K562 (cell line): ENCODE data around the gene NF2. TPM values are rescaled to one million over a fixed set of nuclear protein-coding genes. Genes with fewer than 3 reads are reported as not detected.

Source experiments
- ATAC-seq: fragments of 200-7000 bp; cut with Tn5 transposase; 3 replicates; pipeline ENCODE4 v1.9.1; 2020; ENCODE audit warnings: moderate library complexity
- BruUV-seq: library from RNA; stranded (reverse); fragments of 400-500 nt; replicated peaks from 2 replicates; lab custom pipeline; 2021; lab: Mats Ljungman, UMichigan
- CTCF ChIA-PET: fragments of 300-600 bp; formaldehyde crosslinking; extraction: SDS; loops from one replicate; lab custom pipeline; 2021; ENCODE audit warnings: low intra/inter-chr PET ratio; lab: Yijun Ruan, JAX
- POLR2A ChIA-PET: fragments of 300-600, 350-650 bp; sonication (Branson Sonifier 250); formaldehyde crosslinking; extraction: SDS; loops from one replicate; lab custom pipeline; 2021; ENCODE audit warnings: antibody characterized with exemption, inconsistent platforms; lab: Yijun Ruan, JAX
- DNase-seq, 4 experiments: peaks; one replicate each; pipeline versions ENCODE4 v3.0.0 to v3.0.0-alpha.2; 2011 to 2018; ENCODE audit warnings: low spot score in 3 of 4, mixed read lengths in 3 of 4; ENCODE audit errors: extremely low read depth in 1 of 4
- FAIRE-seq: peaks from 2 replicates; lab custom pipeline; 2011; peaks lifted over from hg19 to GRCh38; lab: Jason Lieb, UNC
- H2AFZ ChIP-seq: 2 replicates; pipeline ENCODE4 v1.6.0; 2011; ENCODE audit warnings: low read depth, low read length, control low read depth, inconsistent platforms
- H3K27ac ChIP-seq: fragments of 200-600 bp; 3 replicates; pipeline ENCODE4 v1.8.0; 2011; ENCODE audit warnings: low read depth, mild to moderate bottlenecking, control low read depth, inconsistent platforms, low read length, moderate library complexity, mixed read lengths; ENCODE audit errors: extremely low read depth
- H3K27me3 ChIP-seq, 2 experiments: fragments of 300-600 bp in 1 of 2; 2 replicates in 1 of 2; 3 replicates in 1 of 2; pipeline versions ENCODE4 v1.6.0 to v1.8.0; 2011; ENCODE audit warnings: inconsistent platforms in 2 of 2, low read length in 2 of 2, mild to moderate bottlenecking in 1 of 2, mixed read lengths in 1 of 2, moderate library complexity in 1 of 2; ENCODE audit not compliant: control insufficient read depth in 2 of 2, insufficient read depth in 2 of 2
- H3K36me3 ChIP-seq: fragments of 300-600 bp; 3 replicates; pipeline ENCODE4 v1.8.0; 2011; ENCODE audit warnings: mild to moderate bottlenecking, low read length, inconsistent platforms; ENCODE audit not compliant: control insufficient read depth, insufficient read depth
- H3K4me1 ChIP-seq, 2 experiments: fragments of 200-600 bp in 1 of 2; replicated peaks in 1 of 2; 2 replicates in 1 of 2; 3 replicates in 1 of 2; pipeline versions ENCODE4 v1.5.1 to v1.8.0; 2011; ENCODE audit warnings: inconsistent platforms in 2 of 2, low read length in 2 of 2, mild to moderate bottlenecking in 1 of 2, mixed read lengths in 1 of 2, moderate library complexity in 1 of 2; ENCODE audit not compliant: control insufficient read depth in 2 of 2, insufficient read depth in 2 of 2
- H3K4me2 ChIP-seq: 2 replicates; pipeline ENCODE4 v1.6.1; 2011; ENCODE audit warnings: low read length, control low read depth, inconsistent platforms, mixed read lengths; ENCODE audit not compliant: insufficient read depth
- H3K4me3 ChIP-seq: fragments of 200-600 bp; sonication (generic), shearing (Covaris generic); 2 replicates; pipeline ENCODE4 v1.5.1; 2016; ENCODE audit warnings: control low read depth, inconsistent platforms
- H3K79me2 ChIP-seq: fragments of 200-600 bp; 3 replicates; pipeline ENCODE4 v1.8.0; 2011; ENCODE audit warnings: low read length, inconsistent platforms; ENCODE audit not compliant: control insufficient read depth, insufficient read depth
- H3K9ac ChIP-seq, 2 experiments: 2 replicates each; pipeline versions ENCODE4 v1.6.0 to v1.6.1; 2011; ENCODE audit warnings: low read depth in 2 of 2, low read length in 2 of 2, control low read depth in 1 of 2, inconsistent platforms in 1 of 2, mild to moderate bottlenecking in 1 of 2, mixed read lengths in 1 of 2; ENCODE audit not compliant: insufficient read depth in 1 of 2
- H3K9me1 ChIP-seq: one replicate; pipeline ENCODE4 v1.6.0; 2011; ENCODE audit warnings: inconsistent platforms, mild to moderate bottlenecking, low read length, moderate library complexity; ENCODE audit not compliant: control insufficient read depth, insufficient read depth
- H3K9me3 ChIP-seq: replicated peaks from 2 replicates; pipeline ENCODE4 v1.5.1; 2011; ENCODE audit warnings: low read depth, low read length, inconsistent platforms; ENCODE audit not compliant: control insufficient read depth, insufficient read depth
- H4K20me1 ChIP-seq: replicated peaks from 2 replicates; pipeline ENCODE4 v1.6.1; 2011; ENCODE audit warnings: low read length, inconsistent platforms, mixed read lengths; ENCODE audit not compliant: control insufficient read depth, insufficient read depth
- BRF1 ChIP-seq: IDR thresholded peaks from 3 replicates; pipeline ENCODE4 v1.6.1; 2011; ENCODE audit warnings: borderline replicate concordance, mild to moderate bottlenecking; ENCODE audit not compliant: insufficient read length; ENCODE audit errors: extremely low read depth
- DMBX1 ChIP-seq: fragments of 250-450 bp; sonication (Bioruptor Pico); IDR thresholded peaks from 2 replicates; pipeline ENCODE4 v1.8.0; 2022; ENCODE audit warnings: inconsistent platforms, mild to moderate bottlenecking, moderate library complexity, borderline replicate concordance
- ETV1 ChIP-seq: fragments of 450-650 bp; conservative IDR thresholded peaks from 2 replicates; pipeline ENCODE4 v1.6.1; 2016; ENCODE audit warnings: missing genetic modification characterization, control low read depth, low read depth, missing compliant biosample characterization
- FOSL1 ChIP-seq: fragments of 200-800 bp; sonication (Bioruptor generic); conservative IDR thresholded peaks from 2 replicates; pipeline ENCODE4 v1.6.1; 2016; ENCODE audit warnings: missing genetic modification characterization, missing compliant biosample characterization
- FOXP1 ChIP-seq: sonication (generic); formaldehyde crosslinking; IDR thresholded peaks from 2 replicates; pipeline ENCODE4 v1.8.0; 2022; ENCODE audit warnings: mild to moderate bottlenecking, missing genetic modification reagents
- MTA3 ChIP-seq: fragments of 450-650 bp; formaldehyde crosslinking; IDR thresholded peaks from 2 replicates; pipeline ENCODE4 v1.6.1; 2017; ENCODE audit warnings: mild to moderate bottlenecking, borderline replicate concordance
- NFE2L1 ChIP-seq: fragments of 450-650 bp; IDR thresholded peaks from 2 replicates; pipeline ENCODE4 v1.6.1; 2016; ENCODE audit warnings: missing genetic modification characterization, low read depth, mild to moderate bottlenecking, missing compliant biosample characterization, moderate library complexity, borderline replicate concordance
- SRSF3 ChIP-seq: fragments of 200-400 bp; formaldehyde crosslinking; IDR thresholded peaks from 2 replicates; pipeline ENCODE4 v1.6.1; 2016; ENCODE audit warnings: mild to moderate bottlenecking, low read length, moderate library complexity; ENCODE audit not compliant: insufficient read depth
- ZNF140 ChIP-seq: fragments of 250-450 bp; sonication (Bioruptor Pico); IDR thresholded peaks from 2 replicates; pipeline ENCODE4 v1.8.0; 2021; ENCODE audit warnings: moderate library complexity, mild to moderate bottlenecking, inconsistent platforms
- WGBS: fragments of 100-300 bp; shearing (Covaris generic); methylation state at CpG from one replicate; pipeline ENCODE4 v1.1.6; 2016; ENCODE audit warnings: low coverage, mixed read lengths; ENCODE audit not compliant: insufficient coverage; ENCODE audit errors: missing lambda C conversion rate; 5-methylcytosine and 5-hydroxymethylcytosine counted together
- in situ Hi-C: fragments of 300-500 bp; cut with MboI; formaldehyde crosslinking; loops from 4 replicates; pipeline ENCODE4 v1.15.0; 2018; ENCODE audit warnings: inconsistent platforms, mixed read lengths
- intact Hi-C: fragments of 100-400 bp; cut with micrococcal nuclease; formaldehyde crosslinking; loops from 2 replicates; pipeline ENCODE4 v1.14.2; 2022
- polyA plus RNA-seq, 8 experiments: library from polyadenylated mRNA; depleted of rRNA in 4 of 8; stranded (reverse) in 5 of 8; unstranded in 3 of 8; fragments of >200 nt; fragmentation: Nextera tagmentation in 2 of 8; fragmentation: Illumina TruSeq in 1 of 8; extraction: Ambion mirVana in 2 of 8; extraction: Trizol in 1 of 8; gene quantifications; 2 replicates each; pipeline versions ENCODE4 v1.2.1 to v1.2.3, GENCODE V29; 2011 to 2014; ENCODE audit warnings: inconsistent platforms in 1 of 8, missing spikeins in 1 of 8
- total RNA-seq, 7 experiments: library from RNA; depleted of rRNA in 6 of 7; stranded (reverse); fragments of >200 nt in 6 of 7; fragmentation: Illumina TruSeq in 2 of 7; extraction: Trizol in 2 of 7; gene quantifications; 2 replicates each; pipeline versions ENCODE4 v1.2.1 to v1.2.3, GENCODE V29; 2011 to 2021; ENCODE audit warnings: low replicate concordance in 1 of 7
- TF ChIP-seq, protein P1 (sequence below): fragments of 250-450 bp; sonication (Bioruptor Pico); IDR thresholded peaks from 2 replicates; pipeline ENCODE4 v1.4.0; 2020
- TF ChIP-seq, protein P2 (sequence below): fragments of 250-450 bp; sonication (Bioruptor Pico); IDR thresholded peaks from 2 replicates; pipeline ENCODE4 v1.4.0; 2020; ENCODE audit warnings: mild to moderate bottlenecking, moderate library complexity, borderline replicate concordance
- TF ChIP-seq, protein P3 (sequence below): fragments of 450-650 bp; formaldehyde crosslinking; IDR thresholded peaks from 2 replicates; pipeline ENCODE4 v1.4.0; 2020; ENCODE audit warnings: mild to moderate bottlenecking, mixed read lengths
- TF ChIP-seq, protein P4 (sequence below): sonication (generic); formaldehyde crosslinking; IDR thresholded peaks from 2 replicates; pipeline ENCODE4 v1.8.1; 2023; ENCODE audit warnings: mild to moderate bottlenecking, missing genetic modification reagents

NF2 gene
- total and polyA plus RNA-seq, 9 of the 15 experiments (the other 6 are each of a cell fraction or from before 2014, with no cell fraction given), result 2.2 to 32.5 (median 15.2) TPM

DNA sequence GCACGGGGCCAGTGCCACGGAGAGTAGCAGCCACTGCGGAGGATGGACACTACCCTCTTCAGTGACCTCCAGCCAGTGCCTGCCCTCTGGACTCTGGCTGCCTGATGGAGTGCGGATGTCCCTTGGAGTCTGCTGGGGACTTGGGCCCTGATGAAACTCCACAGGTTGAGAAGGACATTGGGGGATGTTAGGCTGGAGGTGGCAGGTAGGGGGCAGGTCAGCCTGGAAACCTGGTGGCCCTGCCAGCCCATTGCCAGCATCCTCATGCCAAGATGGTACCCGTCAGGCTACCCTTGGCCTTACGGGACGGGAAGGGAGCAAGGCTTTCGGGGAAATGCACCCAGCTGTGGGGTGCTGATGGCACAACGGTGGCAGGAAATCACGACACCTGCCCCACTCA is 120.3 kb downstream of the NF2 start (continued):
- TF ChIP-seq, protein P1, sequence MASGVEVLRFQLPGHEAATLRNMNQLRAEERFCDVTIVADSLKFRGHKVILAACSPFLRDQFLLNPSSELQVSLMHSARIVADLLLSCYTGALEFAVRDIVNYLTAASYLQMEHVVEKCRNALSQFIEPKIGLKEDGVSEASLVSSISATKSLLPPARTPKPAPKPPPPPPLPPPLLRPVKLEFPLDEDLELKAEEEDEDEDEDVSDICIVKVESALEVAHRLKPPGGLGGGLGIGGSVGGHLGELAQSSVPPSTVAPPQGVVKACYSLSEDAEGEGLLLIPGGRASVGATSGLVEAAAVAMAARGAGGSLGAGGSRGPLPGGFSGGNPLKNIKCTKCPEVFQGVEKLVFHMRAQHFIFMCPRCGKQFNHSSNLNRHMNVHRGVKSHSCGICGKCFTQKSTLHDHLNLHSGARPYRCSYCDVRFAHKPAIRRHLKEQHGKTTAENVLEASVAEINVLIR, result no peak
- TF ChIP-seq MTA3 (no peak), FOSL1 (tag) (no peak), DMBX1 (no peak), ZNF140 (no peak)
- TF ChIP-seq, protein P2, sequence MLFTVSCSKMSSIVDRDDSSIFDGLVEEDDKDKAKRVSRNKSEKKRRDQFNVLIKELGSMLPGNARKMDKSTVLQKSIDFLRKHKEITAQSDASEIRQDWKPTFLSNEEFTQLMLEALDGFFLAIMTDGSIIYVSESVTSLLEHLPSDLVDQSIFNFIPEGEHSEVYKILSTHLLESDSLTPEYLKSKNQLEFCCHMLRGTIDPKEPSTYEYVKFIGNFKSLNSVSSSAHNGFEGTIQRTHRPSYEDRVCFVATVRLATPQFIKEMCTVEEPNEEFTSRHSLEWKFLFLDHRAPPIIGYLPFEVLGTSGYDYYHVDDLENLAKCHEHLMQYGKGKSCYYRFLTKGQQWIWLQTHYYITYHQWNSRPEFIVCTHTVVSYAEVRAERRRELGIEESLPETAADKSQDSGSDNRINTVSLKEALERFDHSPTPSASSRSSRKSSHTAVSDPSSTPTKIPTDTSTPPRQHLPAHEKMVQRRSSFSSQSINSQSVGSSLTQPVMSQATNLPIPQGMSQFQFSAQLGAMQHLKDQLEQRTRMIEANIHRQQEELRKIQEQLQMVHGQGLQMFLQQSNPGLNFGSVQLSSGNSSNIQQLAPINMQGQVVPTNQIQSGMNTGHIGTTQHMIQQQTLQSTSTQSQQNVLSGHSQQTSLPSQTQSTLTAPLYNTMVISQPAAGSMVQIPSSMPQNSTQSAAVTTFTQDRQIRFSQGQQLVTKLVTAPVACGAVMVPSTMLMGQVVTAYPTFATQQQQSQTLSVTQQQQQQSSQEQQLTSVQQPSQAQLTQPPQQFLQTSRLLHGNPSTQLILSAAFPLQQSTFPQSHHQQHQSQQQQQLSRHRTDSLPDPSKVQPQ (CRISPR knock-in tag), result no peak

DNA sequence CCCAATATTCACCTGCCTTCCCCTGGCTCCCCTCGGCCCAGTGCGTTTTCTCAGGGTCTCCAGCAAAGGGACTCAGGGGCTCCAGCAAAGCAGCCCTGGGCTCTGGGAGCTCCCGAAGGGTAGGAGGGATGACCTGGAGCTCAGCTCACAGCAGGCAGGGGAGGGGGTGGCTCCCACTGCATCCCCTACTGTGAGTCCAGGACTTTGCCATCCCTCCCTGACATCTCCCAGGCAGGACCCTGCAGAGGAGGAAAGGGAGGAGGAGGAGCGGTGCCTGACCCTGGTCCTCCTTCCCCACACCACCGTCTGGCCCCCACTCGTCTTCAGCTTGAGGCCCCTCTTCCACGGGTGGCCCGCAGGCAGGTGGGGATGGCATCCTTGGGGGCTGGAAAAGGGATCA is 121.4 kb downstream of the NF2 start:
- in situ Hi-C loops, result no loop called here
- ATAC-seq (no peak), FAIRE-seq (no peak), DNase-seq (no peak)
- no peaks in the 10 kb centered on the region for H3K36me3 ChIP-seq
- H4K20me1 ChIP-seq, result no peaks in the 10 kb centered on the region
- ChIA-PET CTCF (no interaction called here), POLR2A (interaction anchor here (0.6 kb wide), 1 partner anchor 10 kb away, joined by 4 read pairs; no protein-coding TSS in a partner anchor)
- no peak overlapping the region for H3K4me2 ChIP-seq
- peaks cover 14 to 48% of the 10 kb centered on the region in 2 experiments; a peak in 4 of 5 replicates for H3K4me1 ChIP-seq
- no TSS peak for BruUV-seq
- H3K9me1 ChIP-seq, result peaks cover 4% of the 10 kb centered on the region
- H3K27me3 ChIP-seq, result no peaks in the 10 kb centered on the region; a peak in 1 of 5 replicates
- peak overlapping the region in 1 of 2 experiments; percentile 35; a peak in 1 of 4 replicates for H3K9ac ChIP-seq
- WGBS, result 15% methylated on average over 4 of the region's 8 CpGs
- H3K27ac ChIP-seq, result no peak overlapping the region
- no peaks in the 10 kb centered on the region for H3K9me3 ChIP-seq
- H3K4me3 ChIP-seq, result no peak overlapping the region
- H3K79me2 ChIP-seq, result no peaks in the 10 kb centered on the region
- intact Hi-C loops, result loop anchor here (5.0 kb wide), 1 partner anchor 282 kb away; no protein-coding TSS in a partner anchor
- H2AFZ ChIP-seq, result no peak overlapping the region
- TF ChIP-seq, protein P3, sequence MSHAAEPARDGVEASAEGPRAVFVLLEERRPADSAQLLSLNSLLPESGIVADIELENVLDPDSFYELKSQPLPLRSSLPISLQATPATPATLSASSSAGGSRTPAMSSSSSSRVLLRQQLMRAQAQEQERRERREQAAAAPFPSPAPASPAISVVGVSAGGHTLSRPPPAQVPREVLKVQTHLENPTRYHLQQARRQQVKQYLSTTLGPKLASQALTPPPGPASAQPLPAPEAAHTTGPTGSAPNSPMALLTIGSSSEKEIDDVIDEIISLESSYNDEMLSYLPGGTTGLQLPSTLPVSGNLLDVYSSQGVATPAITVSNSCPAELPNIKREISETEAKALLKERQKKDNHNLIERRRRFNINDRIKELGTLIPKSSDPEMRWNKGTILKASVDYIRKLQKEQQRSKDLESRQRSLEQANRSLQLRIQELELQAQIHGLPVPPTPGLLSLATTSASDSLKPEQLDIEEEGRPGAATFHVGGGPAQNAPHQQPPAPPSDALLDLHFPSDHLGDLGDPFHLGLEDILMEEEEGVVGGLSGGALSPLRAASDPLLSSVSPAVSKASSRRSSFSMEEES (CRISPR knock-in tag), result no peak
- TF ChIP-seq ETV1, result no peak
- TF ChIP-seq BRF1, result no peak
- TF ChIP-seq SRSF3, result no peak
- TF ChIP-seq NFE2L1 (tag), result no peak
- TF ChIP-seq, protein P4, sequence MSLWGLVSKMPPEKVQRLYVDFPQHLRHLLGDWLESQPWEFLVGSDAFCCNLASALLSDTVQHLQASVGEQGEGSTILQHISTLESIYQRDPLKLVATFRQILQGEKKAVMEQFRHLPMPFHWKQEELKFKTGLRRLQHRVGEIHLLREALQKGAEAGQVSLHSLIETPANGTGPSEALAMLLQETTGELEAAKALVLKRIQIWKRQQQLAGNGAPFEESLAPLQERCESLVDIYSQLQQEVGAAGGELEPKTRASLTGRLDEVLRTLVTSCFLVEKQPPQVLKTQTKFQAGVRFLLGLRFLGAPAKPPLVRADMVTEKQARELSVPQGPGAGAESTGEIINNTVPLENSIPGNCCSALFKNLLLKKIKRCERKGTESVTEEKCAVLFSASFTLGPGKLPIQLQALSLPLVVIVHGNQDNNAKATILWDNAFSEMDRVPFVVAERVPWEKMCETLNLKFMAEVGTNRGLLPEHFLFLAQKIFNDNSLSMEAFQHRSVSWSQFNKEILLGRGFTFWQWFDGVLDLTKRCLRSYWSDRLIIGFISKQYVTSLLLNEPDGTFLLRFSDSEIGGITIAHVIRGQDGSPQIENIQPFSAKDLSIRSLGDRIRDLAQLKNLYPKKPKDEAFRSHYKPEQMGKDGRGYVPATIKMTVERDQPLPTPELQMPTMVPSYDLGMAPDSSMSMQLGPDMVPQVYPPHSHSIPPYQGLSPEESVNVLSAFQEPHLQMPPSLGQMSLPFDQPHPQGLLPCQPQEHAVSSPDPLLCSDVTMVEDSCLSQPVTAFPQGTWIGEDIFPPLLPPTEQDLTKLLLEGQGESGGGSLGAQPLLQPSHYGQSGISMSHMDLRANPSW, result no peak
- no peak for TF ChIP-seq FOXP1 (CRISPR knock-in tag)
